GM13976 (cell line): ENCODE data around the gene OR2M4.

Experiments used
- DNase-seq: peaks from one replicate; pipeline ENCODE4 v3.0.0; 2012; ENCODE audit warnings: low spot score
- in situ Hi-C: fragments of 300-500 bp; cut with MboI; formaldehyde crosslinking; loops from one replicate; pipeline ENCODE4 v1.12.0; 2022; ENCODE audit warnings: low sequenced_read_pairs, mixed read lengths, inconsistent platforms; ENCODE audit not compliant: unreplicated experiment
- TF ChIP-seq, protein P1 (sequence below): IDR thresholded peaks from 2 replicates; pipeline ENCODE4 v1.5.1; 2012; ENCODE audit warnings: borderline replicate concordance, mild to moderate bottlenecking; ENCODE audit not compliant: insufficient read depth; ENCODE audit errors: extremely low read depth, missing control alignments, control extremely low read depth

Gene OR2M4, protein sequence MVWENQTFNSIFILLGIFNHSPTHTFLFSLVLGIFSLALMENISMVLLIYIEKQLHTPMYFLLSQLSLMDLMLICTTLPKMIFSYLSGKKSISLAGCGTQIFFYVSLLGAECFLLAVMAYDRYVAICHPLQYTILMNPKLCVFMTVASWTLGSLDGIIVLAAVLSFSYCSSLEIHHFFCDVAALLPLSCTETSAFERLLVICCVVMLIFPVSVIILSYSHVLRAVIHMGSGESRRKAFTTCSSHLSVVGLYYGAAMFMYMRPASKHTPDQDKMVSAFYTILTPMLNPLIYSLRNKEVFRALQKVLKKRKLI

DNA sequence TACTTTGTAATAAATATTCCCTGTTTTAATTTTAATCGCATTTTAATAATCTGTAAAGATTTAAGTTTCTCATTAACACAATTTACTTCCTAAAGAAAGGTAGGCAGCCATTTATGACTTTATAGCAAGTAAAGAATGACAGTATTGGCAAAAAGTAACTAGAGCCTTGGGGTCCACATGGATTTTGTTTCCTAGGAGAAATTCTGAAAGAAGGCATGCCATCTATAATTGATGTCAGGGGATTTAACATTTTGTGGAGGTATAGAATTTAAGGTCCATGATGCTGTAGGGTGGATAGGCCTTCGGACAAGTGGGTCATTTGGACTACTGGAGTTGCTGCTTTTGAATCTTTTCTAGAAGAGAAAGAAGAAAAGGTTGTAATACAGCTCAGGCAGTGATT is at the start of gene OR2M4:
OR2M4 (plus strand) TSS at position 301 of the 400 bp plus-strand sequence. CDS start 7,512 bp downstream, outside the sequence.
- no peak for DNase-seq
- in situ Hi-C loops = no loop called here
- TF ChIP-seq, protein P1, sequence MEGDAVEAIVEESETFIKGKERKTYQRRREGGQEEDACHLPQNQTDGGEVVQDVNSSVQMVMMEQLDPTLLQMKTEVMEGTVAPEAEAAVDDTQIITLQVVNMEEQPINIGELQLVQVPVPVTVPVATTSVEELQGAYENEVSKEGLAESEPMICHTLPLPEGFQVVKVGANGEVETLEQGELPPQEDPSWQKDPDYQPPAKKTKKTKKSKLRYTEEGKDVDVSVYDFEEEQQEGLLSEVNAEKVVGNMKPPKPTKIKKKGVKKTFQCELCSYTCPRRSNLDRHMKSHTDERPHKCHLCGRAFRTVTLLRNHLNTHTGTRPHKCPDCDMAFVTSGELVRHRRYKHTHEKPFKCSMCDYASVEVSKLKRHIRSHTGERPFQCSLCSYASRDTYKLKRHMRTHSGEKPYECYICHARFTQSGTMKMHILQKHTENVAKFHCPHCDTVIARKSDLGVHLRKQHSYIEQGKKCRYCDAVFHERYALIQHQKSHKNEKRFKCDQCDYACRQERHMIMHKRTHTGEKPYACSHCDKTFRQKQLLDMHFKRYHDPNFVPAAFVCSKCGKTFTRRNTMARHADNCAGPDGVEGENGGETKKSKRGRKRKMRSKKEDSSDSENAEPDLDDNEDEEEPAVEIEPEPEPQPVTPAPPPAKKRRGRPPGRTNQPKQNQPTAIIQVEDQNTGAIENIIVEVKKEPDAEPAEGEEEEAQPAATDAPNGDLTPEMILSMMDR = no peak

DNA sequence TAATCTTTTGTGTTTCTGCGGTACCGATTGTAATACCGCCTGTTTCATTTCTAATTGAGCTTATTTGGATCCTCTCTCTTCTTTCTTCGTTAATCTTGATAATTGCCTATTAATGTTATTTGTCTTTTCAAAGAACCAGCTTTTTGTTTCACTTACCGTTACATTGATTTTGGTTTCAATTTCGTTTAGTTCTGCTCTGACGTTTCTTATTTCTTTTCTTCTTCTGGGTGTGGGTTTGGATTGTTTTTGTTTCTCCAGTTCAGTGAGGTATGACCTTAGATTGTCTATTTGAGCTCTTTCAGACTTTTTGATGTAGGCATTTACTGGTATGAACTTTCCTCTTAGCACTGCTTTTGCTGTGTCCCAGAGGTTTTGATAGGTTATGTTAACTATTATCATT is 47.2 kb upstream of the OR2M4 start:
- in situ Hi-C loops = no loop called here
- TF ChIP-seq, protein P1 = no peak
- no peak for DNase-seq

DNA sequence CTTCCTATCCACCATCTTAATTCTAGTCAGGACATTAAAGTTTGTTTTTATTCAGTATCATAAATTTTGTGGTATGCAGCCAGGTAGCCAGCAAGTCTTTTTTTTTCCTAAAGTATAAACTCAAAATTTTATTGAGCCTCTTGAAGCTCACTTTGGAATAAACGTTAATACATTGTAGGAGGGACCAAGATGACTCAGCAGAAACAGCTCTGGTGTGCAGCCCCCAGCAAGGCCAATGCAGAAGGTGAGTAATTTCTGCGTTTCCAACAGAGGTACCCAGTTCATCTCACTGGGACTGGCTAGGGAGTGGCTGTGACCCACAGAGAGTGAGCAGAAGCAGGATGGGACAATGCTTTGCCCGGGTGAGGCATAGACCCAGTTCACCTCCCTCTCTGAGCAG is 43.9 kb upstream of the OR2M4 start:
- no peak for DNase-seq
- TF ChIP-seq, protein P1 = no peak
- in situ Hi-C loops = no loop called here

DNA sequence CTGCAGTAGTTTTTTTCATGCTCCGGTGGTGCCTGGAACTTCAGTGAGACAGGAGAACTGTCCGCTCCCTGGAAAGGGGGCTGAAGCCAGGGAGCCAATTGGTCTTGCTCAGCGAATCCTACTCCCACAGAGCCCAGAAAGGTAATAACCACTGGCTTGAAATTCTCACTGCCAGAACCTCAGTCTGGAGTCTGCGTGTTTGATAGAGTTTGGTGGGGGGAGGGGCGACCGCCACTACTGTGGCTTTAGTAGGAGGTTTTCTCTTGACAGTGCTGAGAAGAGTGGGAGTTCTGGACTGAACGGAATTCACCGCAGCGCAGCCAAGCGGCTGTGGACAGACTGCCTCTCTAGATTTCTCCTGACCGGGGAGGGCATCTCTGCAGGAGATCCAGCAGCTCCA is 42.2 kb upstream of the OR2M4 start:
- TF ChIP-seq, protein P1 = no peak
- DNase-seq = no peak
- in situ Hi-C loops = no loop called here

DNA sequence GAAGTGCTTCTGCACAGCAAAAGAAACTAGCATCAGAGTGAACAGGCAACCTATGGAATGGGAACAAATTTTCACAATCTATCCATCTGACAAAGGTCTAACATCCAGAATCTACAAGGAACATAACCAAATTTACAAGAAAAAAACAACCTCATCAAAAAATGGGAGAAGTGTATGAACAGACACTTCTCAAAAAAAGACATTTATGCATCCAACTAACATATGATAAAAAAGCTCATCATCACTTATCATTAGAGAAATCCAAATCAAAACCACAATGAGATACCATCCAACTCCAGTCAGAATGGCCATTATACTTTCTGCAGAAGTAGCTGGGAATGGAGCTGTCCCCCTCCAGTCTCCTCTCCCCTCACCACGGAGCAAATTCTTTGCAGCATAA is 37.1 kb upstream of the OR2M4 start:
- in situ Hi-C loops = no loop called here
- no peak for DNase-seq
- TF ChIP-seq, protein P1 = no peak

DNA sequence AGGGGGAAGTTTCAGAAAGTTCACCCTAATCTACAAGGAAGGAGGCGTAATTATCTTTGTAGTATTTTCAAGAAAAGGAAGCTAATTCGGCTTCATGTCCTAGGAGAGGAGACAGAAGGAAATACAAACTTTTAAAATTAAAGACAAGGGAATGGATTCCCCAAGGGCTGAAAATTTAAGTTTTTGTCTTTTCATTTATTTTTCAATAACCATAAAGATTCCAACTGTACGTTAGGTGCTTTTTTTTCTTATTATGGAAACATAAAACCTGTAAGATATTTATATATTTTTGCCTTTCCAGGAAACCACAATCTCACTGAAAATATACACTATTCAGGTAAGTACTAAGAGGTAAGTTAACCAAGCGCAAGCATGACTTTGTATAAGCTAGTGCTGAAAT is 34.3 kb upstream of the OR2M4 start, which contains the start of gene OR2M3:
OR2M3 (plus strand) TSS at position 301 of the 400 bp plus-strand sequence. CDS start 5,803 bp downstream, outside the sequence.
- in situ Hi-C loops = no loop called here
- DNase-seq = no peak
- TF ChIP-seq, protein P1 = no peak
